ENCODE measurements around the gene PALLD. TPM values are rescaled to one million over a fixed set of nuclear protein-coding genes. Genes with fewer than 3 reads are reported as not detected.

The PALLD gene
- total RNA-seq, 1 donor from 2014 or later: 45.6 TPM

GRCh38 chr4:168609369-168609768, 112.5 kb downstream of the PALLD start:
- no peak for DNase-seq (ENCODE audit: low read depth)
- no peak overlapping the region for H3K4me3 ChIP-seq (ENCODE audit: low read depth, low read length)
- TF ChIP-seq, protein P1, sequence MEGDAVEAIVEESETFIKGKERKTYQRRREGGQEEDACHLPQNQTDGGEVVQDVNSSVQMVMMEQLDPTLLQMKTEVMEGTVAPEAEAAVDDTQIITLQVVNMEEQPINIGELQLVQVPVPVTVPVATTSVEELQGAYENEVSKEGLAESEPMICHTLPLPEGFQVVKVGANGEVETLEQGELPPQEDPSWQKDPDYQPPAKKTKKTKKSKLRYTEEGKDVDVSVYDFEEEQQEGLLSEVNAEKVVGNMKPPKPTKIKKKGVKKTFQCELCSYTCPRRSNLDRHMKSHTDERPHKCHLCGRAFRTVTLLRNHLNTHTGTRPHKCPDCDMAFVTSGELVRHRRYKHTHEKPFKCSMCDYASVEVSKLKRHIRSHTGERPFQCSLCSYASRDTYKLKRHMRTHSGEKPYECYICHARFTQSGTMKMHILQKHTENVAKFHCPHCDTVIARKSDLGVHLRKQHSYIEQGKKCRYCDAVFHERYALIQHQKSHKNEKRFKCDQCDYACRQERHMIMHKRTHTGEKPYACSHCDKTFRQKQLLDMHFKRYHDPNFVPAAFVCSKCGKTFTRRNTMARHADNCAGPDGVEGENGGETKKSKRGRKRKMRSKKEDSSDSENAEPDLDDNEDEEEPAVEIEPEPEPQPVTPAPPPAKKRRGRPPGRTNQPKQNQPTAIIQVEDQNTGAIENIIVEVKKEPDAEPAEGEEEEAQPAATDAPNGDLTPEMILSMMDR (conservative IDR thresholded peaks at IDR 0.05; ENCODE audit: low read depth, low read length): no peak

DNA sequence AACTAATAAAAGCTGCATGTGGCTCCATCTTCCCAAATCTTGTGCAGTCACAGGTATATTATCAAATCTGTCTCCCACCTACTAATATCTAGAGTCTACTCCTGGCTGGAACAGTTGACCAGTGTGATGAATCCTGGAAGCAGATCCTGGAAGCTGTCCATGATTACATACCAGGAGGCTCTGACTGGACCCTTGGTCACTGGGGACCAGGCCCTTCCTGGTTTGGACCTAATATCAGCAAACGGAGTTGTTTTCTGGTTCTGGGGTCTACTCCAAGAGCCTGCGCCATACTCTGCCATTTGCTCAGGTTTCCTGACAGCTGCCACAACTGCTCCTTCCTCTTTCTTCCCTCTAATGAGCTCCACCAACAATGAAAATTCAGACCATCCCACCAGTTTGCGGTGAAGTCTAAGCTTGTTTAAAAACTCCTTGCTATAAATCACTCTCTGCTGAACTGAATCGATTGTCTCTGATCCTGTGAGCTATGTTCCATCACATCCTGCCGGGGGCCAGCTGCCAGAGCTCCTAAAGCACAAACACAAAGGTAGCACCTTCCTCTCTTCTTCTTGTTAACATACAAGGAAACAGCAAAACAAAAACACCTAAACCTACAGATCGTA, 114.2 kb downstream of the PALLD start:
- no peak for DNase-seq (ENCODE audit: low read depth)
- H3K4me3 ChIP-seq (ENCODE audit: low read depth, low read length): no peak overlapping the region
- TF ChIP-seq, protein P1 (conservative IDR thresholded peaks at IDR 0.05; ENCODE audit: low read depth, low read length): no peak

DNA sequence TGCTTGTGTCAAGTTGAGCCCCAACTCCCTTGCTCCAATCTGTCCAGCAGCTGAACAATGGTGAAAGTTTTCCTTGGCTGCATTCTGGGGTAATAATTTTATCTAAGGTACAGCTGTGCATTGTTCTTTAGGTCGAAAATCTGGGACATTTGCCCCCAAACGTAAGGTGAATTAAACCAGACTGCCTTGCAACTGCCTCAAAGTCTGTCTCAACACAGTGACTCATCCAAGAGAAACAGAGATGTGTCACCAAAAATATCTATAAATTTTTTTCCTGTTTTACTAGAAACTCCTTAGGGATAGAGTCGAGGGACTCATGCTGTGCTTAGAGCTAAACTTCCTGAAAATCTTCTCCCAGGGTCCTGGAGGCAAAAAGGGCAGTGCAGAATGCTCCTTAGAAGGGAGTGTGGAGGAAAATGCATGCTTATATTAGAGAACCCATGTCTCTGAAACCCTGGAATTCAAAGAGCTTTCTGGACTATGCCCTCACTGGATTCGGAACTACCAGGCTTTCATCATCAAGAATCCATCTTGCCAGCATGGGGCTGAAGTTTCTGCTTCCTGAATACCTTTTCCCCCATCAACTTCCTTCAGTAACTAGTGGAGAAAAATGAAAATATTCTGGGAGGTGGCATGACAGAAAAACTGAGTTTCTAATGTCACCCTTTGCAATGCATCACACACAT, 115.7 kb downstream of the PALLD start:
- H3K4me3 ChIP-seq (ENCODE audit: low read depth, low read length): no peak overlapping the region
- no peak for DNase-seq (ENCODE audit: low read depth)
- TF ChIP-seq, protein P1 (conservative IDR thresholded peaks at IDR 0.05; ENCODE audit: low read depth, low read length): no peak

- H3K4me3 ChIP-seq (ENCODE audit: low read depth, low read length): no peak overlapping the region
- TF ChIP-seq, protein P1 (conservative IDR thresholded peaks at IDR 0.05; ENCODE audit: low read depth, low read length): no peak
- DNase-seq (ENCODE audit: low read depth): no peak
Measured at GRCh38 chr4:168613869-168614268, 117.0 kb downstream of the PALLD start.

DNA sequence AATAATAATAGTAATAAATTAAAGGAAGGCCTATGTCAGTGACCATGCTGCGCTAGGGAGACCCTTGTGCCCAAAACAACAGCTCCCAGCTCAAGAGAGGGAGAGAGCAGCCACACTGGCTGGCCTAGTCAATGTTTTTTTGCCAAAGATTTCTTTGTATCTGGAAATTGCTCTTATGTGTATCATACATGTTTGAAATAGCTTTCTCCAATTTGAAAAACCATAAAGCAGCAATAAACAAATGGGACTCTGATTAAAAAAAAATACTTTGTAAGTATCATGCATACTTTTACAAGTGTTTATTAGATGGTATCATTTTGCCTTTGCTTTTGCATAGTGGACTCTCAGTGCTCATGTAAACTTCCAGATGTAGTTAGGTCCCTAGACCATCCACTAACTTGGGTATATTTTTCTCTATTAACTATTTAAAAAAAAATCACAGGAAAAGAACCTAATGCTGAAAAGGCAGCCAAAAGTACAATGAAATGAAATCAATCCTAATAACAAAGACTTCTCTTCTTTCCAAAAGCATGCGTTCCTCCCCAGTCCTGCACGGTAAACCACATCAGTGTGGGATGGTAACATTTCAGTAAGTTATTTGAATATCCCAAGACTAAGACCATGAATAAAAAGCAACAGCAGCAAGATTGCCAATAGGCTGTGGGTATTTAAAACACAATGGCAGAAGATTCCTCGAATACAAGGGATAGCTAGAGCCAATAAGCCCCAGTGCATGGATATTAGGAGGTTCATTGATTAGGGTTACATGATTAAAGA, 117.6 kb downstream of the PALLD start:
- DNase-seq (ENCODE audit: low read depth): no peak
- no peak overlapping the region for H3K4me3 ChIP-seq (ENCODE audit: low read depth, low read length)
- TF ChIP-seq, protein P1 (conservative IDR thresholded peaks at IDR 0.05; ENCODE audit: low read depth, low read length): no peak

GRCh38 chr4:168615294-168616065, 118.6 kb downstream of the PALLD start:
- H3K4me3 ChIP-seq (ENCODE audit: low read depth, low read length): no peak overlapping the region
- TF ChIP-seq, protein P1 (conservative IDR thresholded peaks at IDR 0.05; ENCODE audit: low read depth, low read length): no peak
- no peak for DNase-seq (ENCODE audit: low read depth)

All from epithelial cell of proximal tubule (primary cell).